ENCODE data around the gene VSIG8.
A peak's percentile ranks its signal among the peaks of the same experiment; 100 is the strongest.

VSIG8 gene

GRCh38 chr1:159854693-159855192 lies 7.7 kb downstream of the VSIG8 start:
- peak; percentile 67 for DNase-seq

- DNase-seq = peak; percentile 79
Measured at GRCh38 chr1:159854116-159854692, 8.3 kb downstream of the VSIG8 start.

GRCh38 chr1:159853417-159854115 lies 8.9 kb downstream of the VSIG8 start:
- no peak for DNase-seq

GRCh38 chr1:159851407-159851806 lies 11.1 kb downstream of the VSIG8 start:
- DNase-seq = no peak

GRCh38 chr1:159849626-159850366 lies 12.7 kb downstream of the VSIG8 start:
- DNase-seq = no peak

- no peak for DNase-seq
Measured at GRCh38 chr1:159848326-159848725, 14.1 kb downstream of the VSIG8 start.

- DNase-seq = no peak
Measured at GRCh38 chr1:159847231-159847630, 15.2 kb downstream of the VSIG8 start.

- no peak for DNase-seq
Measured at GRCh38 chr1:159845751-159846629, 16.5 kb downstream of the VSIG8 start.

GRCh38 chr1:159843459-159843858 lies 19.0 kb downstream of the VSIG8 start:
- DNase-seq = no peak

GRCh38 chr1:159841749-159842148 lies 20.7 kb downstream of the VSIG8 start:
- DNase-seq = no peak

GRCh38 chr1:159839116-159839849 lies 23.2 kb downstream of the VSIG8 start:
- no peak for DNase-seq

GRCh38 chr1:159838715-159839114 lies 23.7 kb downstream of the VSIG8 start:
- no peak for DNase-seq

GRCh38 chr1:159835862-159836525 lies 26.5 kb downstream of the VSIG8 start:
- DNase-seq = no peak

- DNase-seq = no peak
Measured at GRCh38 chr1:159835356-159835755, 27.1 kb downstream of the VSIG8 start.

- DNase-seq = no peak
Measured at GRCh38 chr1:159832309-159832708, 30.1 kb downstream of the VSIG8 start.

GRCh38 chr1:159831412-159832141 lies 30.9 kb downstream of the VSIG8 start:
- peak; percentile 72 for DNase-seq

- no peak for DNase-seq
Measured at GRCh38 chr1:159830722-159831121, 31.7 kb downstream of the VSIG8 start.

- DNase-seq = no peak
Measured at GRCh38 chr1:159829822-159830465, 32.5 kb downstream of the VSIG8 start.

- peak; percentile 74 for DNase-seq
Measured at GRCh38 chr1:159829273-159829634, 33.2 kb downstream of the VSIG8 start.

- DNase-seq = no peak
Measured at GRCh38 chr1:159828581-159829272, 33.7 kb downstream of the VSIG8 start.
